C4-2B (cell line): ENCODE measurements around the gene SLC6A7.

ENCODE experiments used
- H3K27ac ChIP-seq: fragments of 450-650 bp; 2 replicates; pipeline ENCODE4 v1.5.1; 2017
- ZFX ChIP-seq: fragments of 450-650 bp; IDR thresholded peaks from 2 replicates; pipeline ENCODE4 v1.6.1; 2017
- TF ChIP-seq, protein P1 (sequence below): fragments of 450-650 bp; conservative IDR thresholded peaks from 2 replicates; pipeline ENCODE4 v1.5.1; 2017; ENCODE audit warnings: mild to moderate bottlenecking

The SLC6A7 gene

DNA sequence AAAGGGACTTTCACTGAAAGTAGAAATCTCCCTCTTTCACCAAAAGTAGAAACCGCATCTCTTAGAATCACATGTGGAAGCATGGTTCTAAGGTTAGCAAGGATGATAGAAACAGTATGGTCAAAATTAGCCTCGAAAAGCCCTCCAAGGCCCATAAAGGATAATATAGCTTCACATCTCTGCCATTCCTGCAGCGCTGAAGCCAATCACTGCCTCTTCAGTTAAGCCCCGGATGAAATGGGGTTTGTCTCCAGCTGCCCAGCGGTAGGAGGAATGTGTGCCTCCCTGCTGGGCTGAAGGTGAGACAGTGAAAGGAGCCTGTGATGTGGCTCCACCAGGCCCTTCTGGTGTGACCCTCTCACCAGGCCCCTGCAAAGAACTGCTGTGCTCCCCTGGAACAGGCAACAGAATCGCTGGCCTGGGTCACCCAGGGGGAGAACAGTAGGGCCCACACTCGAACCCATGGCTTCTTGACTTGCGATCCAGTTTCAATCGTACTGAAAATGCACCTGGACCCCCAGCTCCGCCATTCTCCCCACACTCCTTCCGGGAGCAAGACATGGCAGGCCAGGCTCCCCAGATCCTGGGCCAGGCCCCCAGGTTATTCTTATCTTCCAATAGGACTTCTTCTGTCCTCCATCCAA, 52.5 kb downstream of the SLC6A7 start:
- TF ChIP-seq, protein P1, sequence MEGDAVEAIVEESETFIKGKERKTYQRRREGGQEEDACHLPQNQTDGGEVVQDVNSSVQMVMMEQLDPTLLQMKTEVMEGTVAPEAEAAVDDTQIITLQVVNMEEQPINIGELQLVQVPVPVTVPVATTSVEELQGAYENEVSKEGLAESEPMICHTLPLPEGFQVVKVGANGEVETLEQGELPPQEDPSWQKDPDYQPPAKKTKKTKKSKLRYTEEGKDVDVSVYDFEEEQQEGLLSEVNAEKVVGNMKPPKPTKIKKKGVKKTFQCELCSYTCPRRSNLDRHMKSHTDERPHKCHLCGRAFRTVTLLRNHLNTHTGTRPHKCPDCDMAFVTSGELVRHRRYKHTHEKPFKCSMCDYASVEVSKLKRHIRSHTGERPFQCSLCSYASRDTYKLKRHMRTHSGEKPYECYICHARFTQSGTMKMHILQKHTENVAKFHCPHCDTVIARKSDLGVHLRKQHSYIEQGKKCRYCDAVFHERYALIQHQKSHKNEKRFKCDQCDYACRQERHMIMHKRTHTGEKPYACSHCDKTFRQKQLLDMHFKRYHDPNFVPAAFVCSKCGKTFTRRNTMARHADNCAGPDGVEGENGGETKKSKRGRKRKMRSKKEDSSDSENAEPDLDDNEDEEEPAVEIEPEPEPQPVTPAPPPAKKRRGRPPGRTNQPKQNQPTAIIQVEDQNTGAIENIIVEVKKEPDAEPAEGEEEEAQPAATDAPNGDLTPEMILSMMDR = no peak
- no peak for TF ChIP-seq ZFX
- no peak overlapping the region for H3K27ac ChIP-seq

DNA sequence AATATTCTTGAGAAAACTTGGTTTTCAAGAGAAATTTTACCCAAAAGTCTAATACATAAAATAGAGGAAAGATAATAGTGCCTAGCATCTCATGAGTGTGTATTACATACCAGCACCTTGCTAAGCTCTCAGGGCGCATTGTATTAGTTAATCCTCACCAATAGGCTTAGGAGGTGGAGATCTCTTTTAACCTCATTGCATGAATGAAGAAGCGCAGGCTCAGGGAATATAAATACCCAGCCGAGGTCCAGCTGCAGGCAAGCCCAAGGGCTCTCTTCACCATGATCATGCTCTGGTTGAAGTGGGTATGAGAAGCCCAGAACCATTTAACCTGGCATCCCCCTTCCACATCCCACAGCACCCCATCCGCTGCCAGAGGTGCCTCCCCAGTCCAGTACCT, 53.7 kb downstream of the SLC6A7 start:
- TF ChIP-seq ZFX = no peak
- TF ChIP-seq, protein P1 = no peak
- H3K27ac ChIP-seq = no peak overlapping the region

DNA sequence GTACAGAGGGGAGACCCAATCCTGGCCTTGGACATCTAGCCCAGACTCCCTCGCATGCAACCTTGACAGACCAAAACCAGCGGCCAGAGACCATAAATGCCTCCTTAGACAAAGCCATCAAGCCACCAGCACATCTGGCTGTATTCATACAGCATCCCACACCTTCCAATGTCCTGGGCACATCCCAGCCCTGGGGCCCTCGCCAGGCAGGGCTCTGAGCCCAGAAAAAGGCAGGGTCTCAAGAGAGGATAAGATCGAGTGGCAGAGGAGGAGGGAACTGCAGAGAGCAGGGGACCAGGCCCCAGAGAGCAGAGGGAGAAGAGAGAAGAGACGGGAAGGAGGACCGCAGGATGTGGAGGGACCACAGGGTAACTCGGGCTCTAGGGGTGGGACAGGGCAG, 54.3 kb downstream of the SLC6A7 start:
- no peak overlapping the region for H3K27ac ChIP-seq
- no peak for TF ChIP-seq ZFX
- TF ChIP-seq, protein P1 = no peak

DNA sequence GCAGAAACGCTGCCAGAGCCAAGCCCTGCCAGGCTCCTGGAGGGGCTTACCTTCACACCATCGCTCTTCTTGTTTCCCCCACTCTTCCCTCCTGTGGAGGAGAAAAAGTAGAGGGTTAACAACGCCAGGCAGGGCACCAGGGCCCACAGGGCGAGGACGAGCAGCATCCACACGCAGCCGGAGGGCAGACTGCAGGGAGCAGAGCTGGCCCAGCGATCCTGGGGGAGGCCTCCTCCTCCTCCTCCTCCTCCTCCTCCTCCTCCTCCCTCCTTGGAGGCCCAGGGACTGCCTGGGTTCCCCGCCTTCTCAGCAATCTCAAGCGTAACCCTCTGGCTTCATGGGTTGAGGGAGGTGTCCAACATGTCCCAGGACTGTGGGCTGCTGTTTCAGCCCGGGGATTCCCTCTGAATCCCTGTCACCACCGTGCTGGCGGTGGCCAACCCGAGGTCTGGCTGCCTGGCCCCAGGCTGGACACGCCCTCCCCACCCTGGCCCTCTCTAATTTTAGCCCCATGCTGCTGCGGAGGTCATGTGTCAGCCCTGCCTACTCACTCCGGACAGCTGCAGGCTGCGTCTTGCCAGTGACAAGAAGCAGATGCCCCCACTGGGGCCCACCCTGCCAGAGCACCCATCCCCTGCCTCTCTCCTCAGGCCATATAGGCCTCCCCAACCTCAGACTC, 55.4 kb downstream of the SLC6A7 start:
- H3K27ac ChIP-seq = no peak overlapping the region
- TF ChIP-seq, protein P1 = no peak
- TF ChIP-seq ZFX = no peak

DNA sequence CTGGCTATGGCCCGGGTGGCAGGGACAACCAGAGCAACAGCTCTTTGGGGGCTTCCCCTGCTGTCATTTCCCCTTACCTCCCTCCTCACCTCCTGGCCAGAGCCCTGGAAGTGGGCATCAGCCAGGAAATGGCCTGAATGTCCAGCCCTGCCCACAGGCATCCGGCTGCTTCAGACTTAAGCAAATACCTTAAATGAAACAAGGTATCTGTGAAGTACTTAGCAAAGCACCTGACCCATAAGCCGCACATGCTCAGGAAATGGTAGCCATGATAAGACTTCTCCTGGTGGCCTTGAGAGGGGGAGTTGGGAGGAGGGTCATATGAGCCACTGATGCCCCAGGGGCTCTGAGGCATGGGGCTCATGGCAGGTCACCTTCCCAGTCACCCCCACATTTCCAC, 55.9 kb downstream of the SLC6A7 start:
- H3K27ac ChIP-seq = no peak overlapping the region
- TF ChIP-seq, protein P1 = no peak
- no peak for TF ChIP-seq ZFX

DNA sequence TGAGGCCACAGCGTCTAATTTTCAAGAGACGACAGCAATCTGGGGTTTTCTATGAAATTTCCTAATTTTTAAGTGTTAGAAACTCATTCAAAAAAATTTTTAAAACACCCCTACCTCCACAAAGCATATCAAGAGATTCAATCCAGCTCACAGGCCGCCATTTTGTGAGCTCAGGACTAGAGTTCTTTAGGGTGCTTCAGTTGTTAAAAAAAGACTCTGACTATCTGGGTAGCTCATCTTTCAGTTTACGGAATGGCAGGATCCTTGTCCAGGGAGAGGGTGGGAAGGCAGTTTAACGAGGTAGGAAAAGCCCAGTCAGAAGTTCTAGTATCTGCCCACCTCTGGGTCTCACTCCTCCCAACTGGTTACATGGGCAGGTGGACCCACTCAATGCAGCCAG, 56.6 kb downstream of the SLC6A7 start:
- no peak overlapping the region for H3K27ac ChIP-seq
- TF ChIP-seq, protein P1 = no peak

DNA sequence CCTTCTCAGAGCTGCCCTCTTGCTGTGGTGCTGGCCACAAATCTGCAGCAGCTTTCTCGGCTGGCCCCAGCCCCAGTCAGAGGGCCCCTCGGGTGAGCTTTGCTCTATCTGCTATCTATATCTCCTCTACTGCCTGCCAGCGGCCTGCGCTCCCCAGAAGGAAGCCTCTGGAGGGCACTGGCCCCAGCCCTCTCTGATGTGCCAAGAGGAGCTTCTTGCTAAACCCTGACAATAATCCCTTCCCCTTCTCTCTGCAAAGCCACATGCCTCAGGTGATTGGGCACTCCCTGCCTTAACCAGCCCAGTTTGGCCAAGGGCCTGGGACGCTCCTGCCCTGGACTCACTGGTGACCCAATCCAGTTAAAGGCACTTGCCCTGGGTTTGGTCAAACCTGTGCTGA, 57.0 kb downstream of the SLC6A7 start:
- TF ChIP-seq, protein P1 = no peak
- TF ChIP-seq ZFX = no peak
- H3K27ac ChIP-seq = no peak overlapping the region
